Stomach (tissue), 4 donors: ENCODE measurements around the gene LHFPL3.

Source experiments
- POLR2A ChIP-seq, 4 donors: fragments of 450-650 bp; IDR thresholded peaks; one replicate each; pipeline ENCODE4 v1.6.1; 2016; ENCODE audit warnings: antibody characterized with exemption in 4 of 4, control low read depth in 2 of 4, mild to moderate bottlenecking in 1 of 4, moderate library complexity in 1 of 4
- TF ChIP-seq, protein P1 (sequence below), 7 experiments: fragments of 450-650 bp in 4 of 7; fragments of 200-600 bp in 3 of 7; sonication (generic) in 3 of 7; IDR thresholded peaks; one replicate each; pipeline ENCODE4 v1.5.1; 2016 to 2019; ENCODE audit warnings: antibody characterized with exemption in 7 of 7, control low read depth in 2 of 7, mild to moderate bottlenecking in 1 of 7

DNA sequence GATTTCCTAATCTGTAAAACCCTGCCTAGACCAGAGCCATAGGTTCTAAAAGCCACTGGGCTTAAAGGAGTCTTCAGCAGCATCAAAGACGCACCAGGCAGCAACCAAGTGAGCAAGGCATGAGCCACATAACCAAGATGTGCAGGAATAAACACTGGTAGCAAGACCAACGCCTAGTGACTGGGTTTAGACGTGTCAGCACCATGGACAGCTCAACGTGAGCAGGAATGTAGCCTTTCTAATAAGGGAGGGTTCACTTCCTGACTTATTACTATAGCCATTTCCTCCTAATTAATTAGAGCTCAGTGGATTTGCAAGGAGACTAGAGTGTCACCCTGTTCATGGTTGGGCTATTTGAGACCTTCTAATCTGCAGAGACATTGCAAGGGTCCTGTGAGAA, 223.7 kb downstream of the LHFPL3 start:
- TF ChIP-seq, protein P1, sequence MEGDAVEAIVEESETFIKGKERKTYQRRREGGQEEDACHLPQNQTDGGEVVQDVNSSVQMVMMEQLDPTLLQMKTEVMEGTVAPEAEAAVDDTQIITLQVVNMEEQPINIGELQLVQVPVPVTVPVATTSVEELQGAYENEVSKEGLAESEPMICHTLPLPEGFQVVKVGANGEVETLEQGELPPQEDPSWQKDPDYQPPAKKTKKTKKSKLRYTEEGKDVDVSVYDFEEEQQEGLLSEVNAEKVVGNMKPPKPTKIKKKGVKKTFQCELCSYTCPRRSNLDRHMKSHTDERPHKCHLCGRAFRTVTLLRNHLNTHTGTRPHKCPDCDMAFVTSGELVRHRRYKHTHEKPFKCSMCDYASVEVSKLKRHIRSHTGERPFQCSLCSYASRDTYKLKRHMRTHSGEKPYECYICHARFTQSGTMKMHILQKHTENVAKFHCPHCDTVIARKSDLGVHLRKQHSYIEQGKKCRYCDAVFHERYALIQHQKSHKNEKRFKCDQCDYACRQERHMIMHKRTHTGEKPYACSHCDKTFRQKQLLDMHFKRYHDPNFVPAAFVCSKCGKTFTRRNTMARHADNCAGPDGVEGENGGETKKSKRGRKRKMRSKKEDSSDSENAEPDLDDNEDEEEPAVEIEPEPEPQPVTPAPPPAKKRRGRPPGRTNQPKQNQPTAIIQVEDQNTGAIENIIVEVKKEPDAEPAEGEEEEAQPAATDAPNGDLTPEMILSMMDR (IDR thresholded peaks at IDR 0.05) = no peak
- TF ChIP-seq POLR2A (IDR thresholded peaks at IDR 0.05) = no peak
